ENCODE measurements around the gene MACF1.

DNA sequence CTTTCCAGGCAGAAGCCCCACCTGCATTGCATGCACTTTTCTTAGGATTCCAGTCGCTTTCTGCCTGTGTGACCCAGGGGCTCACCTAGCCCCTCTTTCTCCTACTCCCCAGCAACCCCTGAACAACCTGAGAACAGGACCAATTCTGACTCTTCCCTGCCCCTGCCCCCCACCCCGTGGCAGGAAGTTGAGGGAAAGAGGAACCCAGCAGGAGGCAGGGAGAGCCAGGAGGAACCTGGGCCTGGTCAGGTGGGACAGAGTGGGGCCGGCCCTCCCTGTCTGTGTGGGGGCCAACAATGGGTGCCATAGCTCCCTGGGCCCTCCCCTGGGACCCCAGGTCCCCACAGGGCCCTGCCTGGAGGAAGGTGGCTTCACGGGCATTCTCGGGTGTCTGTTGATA lies 293.1 kb downstream of the MACF1 start:
- TF ChIP-seq POLR2A (IDR thresholded peaks at IDR 0.05) (no peak), CTCF (IDR thresholded peaks at IDR 0.05) (no peak)

Measured in prostate gland (tissue), 2 donors.